K562 (cell line): ENCODE results near the gene DUSP28. TPM values are rescaled to one million over a fixed set of nuclear protein-coding genes. Genes with fewer than 3 reads are reported as not detected.

ENCODE experiments used
- ATAC-seq: fragments of 200-7000 bp; cut with Tn5 transposase; 3 replicates; pipeline ENCODE4 v1.9.1; 2020; ENCODE audit warnings: moderate library complexity
- BruUV-seq: library from RNA; stranded (reverse); fragments of 400-500 nt; replicated peaks from 2 replicates; lab custom pipeline; 2021; lab: Mats Ljungman, UMichigan
- CTCF ChIA-PET: fragments of 300-600 bp; formaldehyde crosslinking; extraction: SDS; loops from one replicate; lab custom pipeline; 2021; ENCODE audit warnings: low intra/inter-chr PET ratio; lab: Yijun Ruan, JAX
- POLR2A ChIA-PET: fragments of 300-600, 350-650 bp; sonication (Branson Sonifier 250); formaldehyde crosslinking; extraction: SDS; loops from one replicate; lab custom pipeline; 2021; ENCODE audit warnings: antibody characterized with exemption, inconsistent platforms; lab: Yijun Ruan, JAX
- DNase-seq, 4 experiments: peaks; one replicate each; pipeline versions ENCODE4 v3.0.0 to v3.0.0-alpha.2; 2011 to 2018; ENCODE audit warnings: low spot score in 3 of 4, mixed read lengths in 3 of 4; ENCODE audit errors: extremely low read depth in 1 of 4
- FAIRE-seq: peaks from 2 replicates; lab custom pipeline; 2011; peaks lifted over from hg19 to GRCh38; lab: Jason Lieb, UNC
- H2AFZ ChIP-seq: 2 replicates; pipeline ENCODE4 v1.6.0; 2011; ENCODE audit warnings: low read depth, low read length, control low read depth, inconsistent platforms
- H3K27ac ChIP-seq: fragments of 200-600 bp; 3 replicates; pipeline ENCODE4 v1.8.0; 2011; ENCODE audit warnings: low read depth, mild to moderate bottlenecking, control low read depth, inconsistent platforms, low read length, moderate library complexity, mixed read lengths; ENCODE audit errors: extremely low read depth
- H3K27me3 ChIP-seq, 2 experiments: fragments of 300-600 bp in 1 of 2; 2 replicates in 1 of 2; 3 replicates in 1 of 2; pipeline versions ENCODE4 v1.6.0 to v1.8.0; 2011; ENCODE audit warnings: inconsistent platforms in 2 of 2, low read length in 2 of 2, mild to moderate bottlenecking in 1 of 2, mixed read lengths in 1 of 2, moderate library complexity in 1 of 2; ENCODE audit not compliant: control insufficient read depth in 2 of 2, insufficient read depth in 2 of 2
- H3K36me3 ChIP-seq: fragments of 300-600 bp; 3 replicates; pipeline ENCODE4 v1.8.0; 2011; ENCODE audit warnings: mild to moderate bottlenecking, low read length, inconsistent platforms; ENCODE audit not compliant: control insufficient read depth, insufficient read depth
- H3K4me1 ChIP-seq, 2 experiments: fragments of 200-600 bp in 1 of 2; replicated peaks in 1 of 2; 2 replicates in 1 of 2; 3 replicates in 1 of 2; pipeline versions ENCODE4 v1.5.1 to v1.8.0; 2011; ENCODE audit warnings: inconsistent platforms in 2 of 2, low read length in 2 of 2, mild to moderate bottlenecking in 1 of 2, mixed read lengths in 1 of 2, moderate library complexity in 1 of 2; ENCODE audit not compliant: control insufficient read depth in 2 of 2, insufficient read depth in 2 of 2
- H3K4me2 ChIP-seq: 2 replicates; pipeline ENCODE4 v1.6.1; 2011; ENCODE audit warnings: low read length, control low read depth, inconsistent platforms, mixed read lengths; ENCODE audit not compliant: insufficient read depth
- H3K4me3 ChIP-seq: fragments of 200-600 bp; sonication (generic), shearing (Covaris generic); 2 replicates; pipeline ENCODE4 v1.5.1; 2016; ENCODE audit warnings: control low read depth, inconsistent platforms
- H3K79me2 ChIP-seq: fragments of 200-600 bp; 3 replicates; pipeline ENCODE4 v1.8.0; 2011; ENCODE audit warnings: low read length, inconsistent platforms; ENCODE audit not compliant: control insufficient read depth, insufficient read depth
- H3K9ac ChIP-seq, 2 experiments: 2 replicates each; pipeline versions ENCODE4 v1.6.0 to v1.6.1; 2011; ENCODE audit warnings: low read depth in 2 of 2, low read length in 2 of 2, control low read depth in 1 of 2, inconsistent platforms in 1 of 2, mild to moderate bottlenecking in 1 of 2, mixed read lengths in 1 of 2; ENCODE audit not compliant: insufficient read depth in 1 of 2
- H3K9me1 ChIP-seq: one replicate; pipeline ENCODE4 v1.6.0; 2011; ENCODE audit warnings: inconsistent platforms, mild to moderate bottlenecking, low read length, moderate library complexity; ENCODE audit not compliant: control insufficient read depth, insufficient read depth
- H3K9me3 ChIP-seq: replicated peaks from 2 replicates; pipeline ENCODE4 v1.5.1; 2011; ENCODE audit warnings: low read depth, low read length, inconsistent platforms; ENCODE audit not compliant: control insufficient read depth, insufficient read depth
- H4K20me1 ChIP-seq: replicated peaks from 2 replicates; pipeline ENCODE4 v1.6.1; 2011; ENCODE audit warnings: low read length, inconsistent platforms, mixed read lengths; ENCODE audit not compliant: control insufficient read depth, insufficient read depth
- CHD4 ChIP-seq: fragments of 200-600 bp; sonication (generic); IDR thresholded peaks from 3 replicates; pipeline ENCODE4 v1.6.1; 2012; ENCODE audit warnings: low read depth, mild to moderate bottlenecking, mixed read lengths, low read length, inconsistent platforms; ENCODE audit not compliant: insufficient read depth, insufficient replicate concordance, poor library complexity, severe bottlenecking
- COPS2 ChIP-seq: fragments of 450-650 bp; conservative IDR thresholded peaks from 2 replicates; pipeline ENCODE4 v1.6.1; 2016; ENCODE audit warnings: mild to moderate bottlenecking, moderate library complexity
- FOXA3 ChIP-seq, 2 experiments: fragments of 450-650 bp in 1 of 2; sonication (generic) in 1 of 2; formaldehyde crosslinking; IDR thresholded peaks in 1 of 2; conservative IDR thresholded peaks in 1 of 2; 2 replicates each; pipeline versions ENCODE4 v1.4.0 to v1.8.0; 2020 to 2022; ENCODE audit warnings: mild to moderate bottlenecking in 2 of 2, missing genetic modification reagents in 1 of 2
- HNRNPUL1 ChIP-seq: fragments of 200-400 bp; formaldehyde crosslinking; IDR thresholded peaks from 2 replicates; pipeline ENCODE4 v1.6.1; 2017; ENCODE audit warnings: low read length
- KLF16 ChIP-seq: IDR thresholded peaks from 2 replicates; pipeline ENCODE4 v1.6.1; 2016; ENCODE audit warnings: antibody characterized with exemption
- NCOA2 ChIP-seq, 2 experiments: fragments of 450-650 bp; IDR thresholded peaks; 2 replicates each; pipeline ENCODE4 v1.6.1; 2018; ENCODE audit warnings: mild to moderate bottlenecking in 2 of 2, moderate library complexity in 1 of 2; ENCODE audit not compliant: partially characterized antibody in 2 of 2
- PCBP1 ChIP-seq: fragments of 200-400 bp; formaldehyde crosslinking; IDR thresholded peaks from 2 replicates; pipeline ENCODE4 v1.6.1; 2018; ENCODE audit warnings: mild to moderate bottlenecking, low read depth, low read length; ENCODE audit not compliant: poor library complexity, severe bottlenecking
- RBM14 ChIP-seq: fragments of 200-400 bp; formaldehyde crosslinking; IDR thresholded peaks from 2 replicates; pipeline ENCODE4 v1.6.1; 2018; ENCODE audit warnings: low read depth, mild to moderate bottlenecking, low read length, moderate library complexity, borderline replicate concordance; ENCODE audit not compliant: insufficient read depth
- RBM17 ChIP-seq: fragments of 200-400 bp; formaldehyde crosslinking; IDR thresholded peaks from 2 replicates; pipeline ENCODE4 v1.6.1; 2017; ENCODE audit warnings: low read depth, mild to moderate bottlenecking, low read length, borderline replicate concordance
- RFX5 ChIP-seq: IDR thresholded peaks from 2 replicates; pipeline ENCODE4 v1.6.1; 2011; ENCODE audit warnings: low read depth, mild to moderate bottlenecking, improper control_type of control experiment, low read length
- RUNX1 ChIP-seq: sonication (generic); IDR thresholded peaks from 2 replicates; pipeline ENCODE4 v1.6.1; 2016; ENCODE audit warnings: antibody characterized with exemption, low read depth
- SNRNP70 ChIP-seq: fragments of 200-400 bp; formaldehyde crosslinking; optimal IDR thresholded peaks from 2 replicates; pipeline ENCODE3; 2017; ENCODE audit warnings: low read depth, low read length
- TBP ChIP-seq: optimal IDR thresholded peaks from 2 replicates; pipeline ENCODE3; 2011; ENCODE audit warnings: low read depth, low read length, improper control_type of control experiment
- TEAD1 ChIP-seq, 2 experiments: fragments of 450-650 bp in 1 of 2; sonication (generic) in 1 of 2; formaldehyde crosslinking; IDR thresholded peaks; 2 replicates each; pipeline versions ENCODE4 v1.4.0 to v1.8.0; 2020 to 2022; ENCODE audit warnings: mild to moderate bottlenecking in 2 of 2, missing genetic modification reagents in 1 of 2
- THRAP3 ChIP-seq: fragments of 450-650 bp; IDR thresholded peaks from 2 replicates; pipeline ENCODE4 v1.6.1; 2016; ENCODE audit warnings: mild to moderate bottlenecking, inconsistent platforms, borderline replicate concordance
- ZNF354B ChIP-seq: fragments of 250-450 bp; sonication (Bioruptor Pico); IDR thresholded peaks from 2 replicates; pipeline ENCODE4 v1.4.0; 2020
- ZNF778 ChIP-seq: fragments of 450-650 bp; formaldehyde crosslinking; IDR thresholded peaks from 2 replicates; pipeline ENCODE4 v1.4.0; 2020; ENCODE audit warnings: mild to moderate bottlenecking, moderate library complexity
- WGBS: fragments of 100-300 bp; shearing (Covaris generic); methylation state at CpG from one replicate; pipeline ENCODE4 v1.1.6; 2016; ENCODE audit warnings: low coverage, mixed read lengths; ENCODE audit not compliant: insufficient coverage; ENCODE audit errors: missing lambda C conversion rate; 5-methylcytosine and 5-hydroxymethylcytosine counted together
- in situ Hi-C: fragments of 300-500 bp; cut with MboI; formaldehyde crosslinking; loops from 4 replicates; pipeline ENCODE4 v1.15.0; 2018; ENCODE audit warnings: inconsistent platforms, mixed read lengths
- intact Hi-C: fragments of 100-400 bp; cut with micrococcal nuclease; formaldehyde crosslinking; loops from 2 replicates; pipeline ENCODE4 v1.14.2; 2022
- polyA plus RNA-seq, 8 experiments: library from polyadenylated mRNA; depleted of rRNA in 4 of 8; stranded (reverse) in 5 of 8; unstranded in 3 of 8; fragments of >200 nt; fragmentation: Nextera tagmentation in 2 of 8; fragmentation: Illumina TruSeq in 1 of 8; extraction: Ambion mirVana in 2 of 8; extraction: Trizol in 1 of 8; gene quantifications; 2 replicates each; pipeline versions ENCODE4 v1.2.1 to v1.2.3, GENCODE V29; 2011 to 2014; ENCODE audit warnings: inconsistent platforms in 1 of 8, missing spikeins in 1 of 8
- total RNA-seq, 7 experiments: library from RNA; depleted of rRNA in 6 of 7; stranded (reverse); fragments of >200 nt in 6 of 7; fragmentation: Illumina TruSeq in 2 of 7; extraction: Trizol in 2 of 7; gene quantifications; 2 replicates each; pipeline versions ENCODE4 v1.2.1 to v1.2.3, GENCODE V29; 2011 to 2021; ENCODE audit warnings: low replicate concordance in 1 of 7

Gene DUSP28
- total and polyA plus RNA-seq, 9 of the 15 experiments (the other 6 are each of a cell fraction or from before 2014, with no cell fraction given): 2.8 to 8.1 (median 4.2) TPM

DNA sequence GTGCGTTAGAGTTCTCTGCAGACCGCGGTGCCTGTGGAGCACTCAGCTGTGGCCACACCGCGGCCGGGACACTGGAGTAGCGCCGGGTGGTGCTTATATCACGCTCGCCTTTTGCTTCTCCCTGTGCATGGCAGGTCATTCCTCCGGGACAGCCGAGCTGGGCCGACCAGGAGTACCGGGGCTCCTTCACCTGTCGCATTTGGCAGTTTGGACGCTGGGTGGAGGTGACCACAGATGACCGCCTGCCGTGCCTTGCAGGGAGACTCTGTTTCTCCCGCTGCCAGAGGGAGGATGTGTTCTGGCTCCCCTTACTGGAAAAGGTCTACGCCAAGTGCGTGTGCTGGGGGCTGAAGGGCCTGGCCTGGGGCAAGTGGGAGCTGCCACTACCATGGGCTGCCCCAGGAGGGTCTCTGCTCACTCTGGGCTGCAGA, 30.5 kb downstream of the DUSP28 start:
- FAIRE-seq: no peak
- BruUV-seq: no TSS peak
- no peak overlapping the region for H3K4me3 ChIP-seq
- no peak overlapping the region for H3K4me2 ChIP-seq
- in situ Hi-C loops (no loop called here), intact Hi-C loops (no loop called here)
- WGBS: 95% methylated on average over 4 of the region's 21 CpGs
- H3K9ac ChIP-seq: no peak overlapping the region
- ATAC-seq: no peak
- H3K9me1 ChIP-seq: no peaks in the 10 kb centered on the region
- no peak overlapping the region for H3K27ac ChIP-seq
- no peaks in the 10 kb centered on the region for H3K9me3 ChIP-seq
- H3K79me2 ChIP-seq: peaks cover 26% of the 10 kb centered on the region
- DNase-seq: no peak
- ChIA-PET CTCF (no interaction called here), POLR2A (no interaction called here)
- H2AFZ ChIP-seq: no peak overlapping the region
- peaks cover 4 to 49% of the 10 kb centered on the region in 2 experiments; a peak in 4 of 5 replicates for H3K4me1 ChIP-seq
- H3K27me3 ChIP-seq: no peaks in the 10 kb centered on the region
- H3K36me3 ChIP-seq: peaks cover 24% of the 10 kb centered on the region; the same call in 2 of the 3 replicates
- no peak for TF ChIP-seq COPS2
- no peak for TF ChIP-seq CHD4
- TF ChIP-seq RBM14: no peak
- TF ChIP-seq TBP: no peak
- TF ChIP-seq ZNF778: no peak
- no peak for TF ChIP-seq RFX5
- no peak for TF ChIP-seq RBM17
- TF ChIP-seq FOXA3 (CRISPR knock-in tag; conservative IDR thresholded peaks at IDR 0.05 in 1 of 2, IDR thresholded peaks at IDR 0.05 in 1 of 2): no peak
- TF ChIP-seq NCOA2 (IDR thresholded peaks at IDR 0.05; ENCODE audit: partially characterized antibody in 2 of 2): no peak
- TF ChIP-seq SNRNP70: no peak
- TF ChIP-seq RUNX1: no peak
- no peak for TF ChIP-seq HNRNPUL1
- no peak for TF ChIP-seq KLF16
- TF ChIP-seq THRAP3: no peak
- TF ChIP-seq TEAD1 (CRISPR knock-in tag; IDR thresholded peaks at IDR 0.05): no peak
- no peak for TF ChIP-seq PCBP1
- no peak for TF ChIP-seq ZNF354B (CRISPR knock-in tag)
- H4K20me1 ChIP-seq: no peaks in the 10 kb centered on the region; the same call in 1 of the 2 replicates
